ENCODE data around the gene TRA2B.
A peak's percentile ranks its signal among the peaks of the same experiment; 100 is the strongest.

TRA2B gene

DNA sequence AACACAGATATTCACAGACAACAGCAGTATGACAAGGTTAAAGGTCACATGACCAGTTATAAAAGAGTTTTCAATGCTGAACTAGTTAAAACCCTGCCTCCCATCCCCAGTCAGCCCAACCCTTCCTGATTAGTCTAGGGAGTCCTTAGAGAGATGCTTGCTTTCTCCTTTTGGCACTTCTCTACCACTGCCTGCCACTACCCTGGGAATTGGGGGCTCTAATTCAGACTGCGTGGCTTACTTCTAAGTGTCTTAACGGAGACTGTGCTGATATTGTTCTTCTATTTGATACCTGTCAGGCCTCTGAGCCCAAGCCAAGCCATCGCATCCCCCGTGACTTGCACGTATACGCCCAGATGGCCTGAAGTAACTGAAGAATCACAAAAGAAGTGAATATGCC, 11.7 kb upstream of the TRA2B start:
- DNase-seq, result no peak

DNA sequence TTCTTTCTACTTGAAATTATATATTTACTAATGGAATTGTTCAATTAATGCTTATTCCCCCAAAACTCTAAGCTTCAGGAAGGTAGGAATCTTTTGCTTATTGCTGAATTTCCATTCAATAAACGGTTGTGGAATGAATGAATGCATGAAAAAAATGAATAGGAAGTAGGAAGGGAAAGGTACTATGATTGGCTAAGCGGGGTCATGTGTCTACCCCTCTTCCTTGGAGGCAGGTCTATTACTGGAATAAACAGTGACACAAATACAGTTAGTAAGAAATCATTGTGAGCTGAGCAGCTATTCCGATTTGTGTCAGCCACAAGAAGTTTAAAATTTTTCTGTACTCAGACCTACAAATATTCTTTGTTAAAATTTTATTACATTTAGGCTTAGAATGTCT, 10.5 kb upstream of the TRA2B start:
- no peak for DNase-seq

DNA sequence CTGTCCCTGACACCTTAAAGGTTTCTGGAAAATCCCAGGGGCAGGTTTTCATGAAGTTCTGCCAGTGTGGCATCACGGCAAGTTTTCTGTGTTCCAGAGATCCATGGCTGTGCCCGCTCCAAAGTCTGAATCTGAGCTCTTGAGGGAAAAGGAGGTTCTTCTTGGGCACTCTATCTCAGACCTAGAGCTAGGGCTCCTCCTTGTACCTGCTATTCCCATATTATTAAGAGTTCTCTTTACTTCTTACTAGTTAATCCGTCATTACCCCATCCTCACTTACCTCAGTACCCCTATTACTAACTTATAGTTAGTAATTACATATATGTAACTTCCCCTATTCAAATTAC, 5.9 kb upstream of the TRA2B start:
- no peak for DNase-seq

- DNase-seq, result peak; percentile 82
Measured at GRCh38 chr3:185942907-185943759, 5.3 kb upstream of the TRA2B start.

- DNase-seq, result no peak
Measured at GRCh38 chr3:185942396-185942795, 4.6 kb upstream of the TRA2B start.

DNA sequence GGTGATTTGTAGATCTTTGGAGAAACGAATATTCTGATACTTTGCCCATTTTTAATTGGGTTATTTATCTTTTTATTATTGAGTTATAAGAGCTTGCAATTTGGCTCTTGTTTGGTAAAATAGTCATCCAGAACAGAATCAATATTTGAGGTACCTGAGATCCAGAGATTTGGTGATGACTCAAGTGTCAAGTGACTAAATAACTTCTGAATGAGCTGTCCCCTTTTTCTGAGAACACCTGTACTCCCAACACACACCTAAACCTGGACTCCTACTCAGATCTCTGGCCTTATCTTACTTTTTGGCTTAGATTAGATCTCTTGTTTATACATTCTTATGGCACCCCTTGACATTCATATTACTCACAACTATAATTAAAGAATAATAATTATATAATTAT, 3.1 kb upstream of the TRA2B start:
- no peak for DNase-seq

DNA sequence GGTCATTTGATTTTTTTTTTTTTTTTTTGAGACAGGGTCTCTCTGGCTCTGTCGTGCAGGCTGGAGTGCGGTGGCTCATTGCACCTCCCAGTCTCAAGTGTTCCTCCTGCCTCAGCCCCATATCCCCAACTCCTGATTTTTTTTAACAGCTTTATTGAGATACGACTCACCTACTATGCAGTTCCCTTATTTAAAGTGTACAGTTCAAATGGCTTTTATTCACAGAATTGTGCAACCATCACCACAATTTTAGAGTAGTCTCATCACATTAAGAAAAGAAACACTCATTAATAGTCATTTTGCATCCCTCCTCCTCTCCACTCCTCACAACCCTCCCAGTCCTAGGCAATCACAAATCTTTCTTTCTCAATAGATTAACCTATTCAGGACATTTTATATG, 1.9 kb upstream of the TRA2B start:
- DNase-seq, result no peak

DNA sequence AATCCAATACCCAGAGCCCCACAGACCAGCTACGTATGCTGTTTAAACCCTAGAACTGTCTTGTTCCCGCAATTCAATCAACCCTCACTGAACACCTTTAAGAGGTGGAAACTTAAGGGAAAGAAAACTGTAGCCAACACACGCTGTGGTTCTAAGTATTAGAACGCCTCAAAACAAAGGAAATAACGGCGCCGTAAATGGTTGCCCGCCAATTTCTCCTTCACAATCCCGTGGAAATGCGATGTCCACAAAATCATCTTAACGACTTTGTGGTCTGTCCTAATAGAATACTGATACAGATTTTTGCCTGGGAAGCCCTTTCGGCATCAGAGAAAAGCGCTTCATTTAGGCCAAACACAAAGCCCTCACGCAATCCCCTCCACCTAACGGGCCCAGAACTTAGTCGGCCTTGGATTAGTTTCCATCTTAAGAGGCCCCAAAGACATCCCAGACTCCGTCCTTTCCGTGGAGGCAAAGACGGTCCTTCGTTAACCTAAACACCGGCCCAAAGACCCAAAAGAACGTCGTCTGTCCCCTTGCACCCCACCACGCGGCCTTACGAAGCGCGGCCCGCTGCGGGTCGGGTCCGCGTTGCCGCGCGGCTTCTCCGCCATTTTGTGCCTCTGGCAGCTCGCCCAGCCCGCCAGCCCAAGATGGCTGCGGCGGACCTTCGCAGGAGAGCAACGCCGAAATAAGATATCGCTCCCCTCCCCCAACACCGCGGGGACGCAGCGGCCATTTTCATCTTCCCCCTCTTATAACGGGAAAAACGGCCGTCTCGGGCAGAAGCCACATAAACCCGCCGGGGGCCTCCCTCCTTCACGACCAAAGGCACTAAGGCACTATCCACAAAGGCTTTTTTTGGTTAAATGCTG, 763 bp downstream of the TRA2B start:
- peak; percentile 87 for DNase-seq

DNA sequence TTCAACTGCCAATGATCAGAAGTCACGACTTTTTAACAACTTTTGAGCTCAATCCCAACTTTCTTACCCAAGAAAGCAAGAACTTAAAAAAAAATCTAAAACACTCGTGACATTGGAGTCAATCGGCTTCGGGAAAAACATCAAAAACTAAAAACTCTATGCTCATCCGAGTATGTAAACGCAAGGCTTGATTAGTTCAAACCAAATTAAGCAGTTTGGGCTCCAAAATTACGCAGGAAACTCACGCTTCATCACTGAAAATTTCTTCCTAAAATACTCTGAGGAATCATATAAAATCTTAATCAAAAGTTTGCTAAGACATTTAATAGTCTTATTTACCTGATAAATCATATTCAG, 1.6 kb downstream of the TRA2B start:
- no peak for DNase-seq

- DNase-seq, result no peak
Measured at GRCh38 chr3:185935465-185936272, 2.1 kb downstream of the TRA2B start.

- DNase-seq, result no peak
Measured at GRCh38 chr3:185934767-185935464, 2.9 kb downstream of the TRA2B start.

DNA sequence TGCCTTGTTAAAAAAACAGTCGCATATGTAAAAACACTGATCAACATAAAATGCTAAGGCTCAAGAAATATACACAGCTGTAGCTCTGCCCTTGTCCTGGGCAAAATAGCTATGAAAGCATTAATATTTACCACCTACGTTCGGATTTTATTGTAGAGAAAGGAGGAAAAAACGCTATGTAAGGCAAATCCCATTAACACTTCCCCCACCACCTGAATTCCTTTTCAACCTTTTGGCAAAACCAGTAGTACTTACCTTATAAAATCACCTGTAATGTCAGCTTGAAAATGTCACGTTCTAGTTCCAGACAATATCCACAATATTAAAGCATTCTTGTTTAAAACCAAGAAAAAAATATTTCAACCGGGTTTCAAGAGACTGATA, 3.6 kb downstream of the TRA2B start:
- no peak for DNase-seq

DNA sequence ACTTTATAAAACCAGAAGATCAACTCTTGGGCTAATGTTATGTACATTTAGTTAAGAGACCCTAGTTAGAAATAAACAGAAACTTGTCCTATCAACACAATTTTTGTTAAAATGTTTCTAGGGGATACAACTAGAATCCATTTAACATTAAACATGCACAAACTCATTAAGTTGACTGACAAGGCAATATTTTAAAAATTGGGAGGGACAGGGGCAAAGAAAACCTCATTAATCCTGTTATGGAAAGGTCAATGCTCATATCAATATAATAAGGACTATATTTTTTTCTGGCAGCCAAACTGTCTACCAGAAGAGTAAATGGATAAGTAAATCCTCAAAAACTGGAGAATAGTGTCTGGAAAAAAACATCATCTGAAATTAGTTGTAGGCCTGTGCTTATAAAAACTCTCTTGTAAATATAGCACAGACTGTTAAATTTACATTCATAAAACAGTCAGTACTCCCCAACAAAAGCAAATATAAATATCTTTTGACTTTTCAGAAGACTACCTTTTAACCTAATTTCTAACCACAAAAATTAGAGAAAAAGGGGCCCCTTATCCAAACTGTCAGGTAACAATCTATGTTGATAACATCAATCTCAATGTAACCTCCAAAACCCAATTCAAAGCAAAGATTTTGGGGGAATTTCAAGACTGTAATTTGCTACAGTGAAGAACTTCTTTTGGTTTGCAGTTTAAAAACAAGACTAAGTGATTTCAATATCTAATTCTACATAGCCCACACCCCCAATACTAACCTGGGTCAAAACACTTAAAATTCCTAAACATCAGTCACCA, 4.2 kb downstream of the TRA2B start:
- no peak for DNase-seq

DNA sequence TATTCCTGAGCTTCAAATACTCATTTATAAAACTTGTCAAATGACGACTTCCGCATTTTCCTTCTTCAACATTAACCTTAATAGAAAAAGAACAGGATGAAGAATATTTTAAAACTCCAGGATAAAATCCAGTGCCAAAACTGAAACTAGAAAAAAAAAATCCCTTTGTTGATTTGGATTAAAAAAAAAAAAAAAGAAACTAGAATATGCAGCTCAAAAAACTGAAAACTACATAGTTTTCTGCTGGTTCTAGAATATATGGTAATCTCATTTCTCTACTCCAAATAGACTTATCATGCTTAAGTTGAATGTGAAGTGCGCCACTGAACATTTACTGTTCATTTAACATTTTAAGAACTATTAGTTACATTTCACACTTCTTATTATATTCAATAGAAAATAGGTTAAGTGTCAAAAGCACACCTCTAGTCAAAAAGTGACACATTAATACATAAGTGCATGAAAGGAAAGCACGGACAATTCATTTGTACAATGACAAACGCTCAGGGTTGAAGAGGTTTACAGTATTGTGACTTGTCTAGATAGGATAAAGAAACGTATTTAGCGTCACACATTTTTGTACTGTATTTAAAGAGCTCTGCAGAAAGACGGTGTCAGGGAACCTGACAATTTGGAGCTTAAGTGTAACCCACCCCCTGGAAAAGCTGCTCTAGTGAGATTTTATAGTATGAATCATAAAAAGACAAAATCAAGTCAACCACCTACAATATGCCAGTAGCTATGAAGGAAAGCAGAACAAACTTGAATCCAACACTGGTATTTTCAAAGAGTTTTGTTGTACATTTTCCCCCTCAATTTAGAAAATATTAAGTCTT, 5.8 kb downstream of the TRA2B start:
- no peak for DNase-seq

DNA sequence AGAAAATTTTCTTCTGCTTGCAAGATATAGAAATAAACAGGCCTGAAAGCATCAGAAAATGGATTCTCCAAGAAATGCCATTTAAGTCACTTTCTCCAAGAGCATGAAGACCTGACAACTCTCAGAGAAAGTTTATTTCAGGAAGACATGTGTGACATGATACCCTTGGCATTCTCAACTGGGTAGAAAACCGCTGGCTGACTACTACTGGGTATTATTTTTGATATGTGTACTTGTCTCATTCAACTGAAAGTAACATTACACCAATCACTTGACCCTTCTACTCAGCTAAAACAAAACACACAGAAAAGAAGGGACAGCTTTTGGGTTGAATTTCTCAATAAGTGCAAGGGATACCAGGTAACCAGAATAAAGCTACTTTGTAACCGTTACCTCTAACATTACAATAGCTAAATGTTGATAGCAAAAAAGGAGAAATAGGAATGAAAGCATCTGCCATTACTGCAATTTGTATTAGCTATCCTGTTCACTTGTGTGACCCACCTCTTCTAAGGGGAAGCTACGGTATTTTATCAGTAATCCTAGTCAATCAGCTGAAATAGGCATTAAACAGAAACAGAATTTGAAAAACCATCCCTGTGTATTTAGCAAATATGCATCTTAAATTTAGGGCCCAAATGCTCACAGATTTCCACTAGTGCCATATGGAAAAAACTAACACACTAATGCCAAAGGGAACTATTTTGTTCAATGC, 7.3 kb downstream of the TRA2B start:
- DNase-seq, result no peak

DNA sequence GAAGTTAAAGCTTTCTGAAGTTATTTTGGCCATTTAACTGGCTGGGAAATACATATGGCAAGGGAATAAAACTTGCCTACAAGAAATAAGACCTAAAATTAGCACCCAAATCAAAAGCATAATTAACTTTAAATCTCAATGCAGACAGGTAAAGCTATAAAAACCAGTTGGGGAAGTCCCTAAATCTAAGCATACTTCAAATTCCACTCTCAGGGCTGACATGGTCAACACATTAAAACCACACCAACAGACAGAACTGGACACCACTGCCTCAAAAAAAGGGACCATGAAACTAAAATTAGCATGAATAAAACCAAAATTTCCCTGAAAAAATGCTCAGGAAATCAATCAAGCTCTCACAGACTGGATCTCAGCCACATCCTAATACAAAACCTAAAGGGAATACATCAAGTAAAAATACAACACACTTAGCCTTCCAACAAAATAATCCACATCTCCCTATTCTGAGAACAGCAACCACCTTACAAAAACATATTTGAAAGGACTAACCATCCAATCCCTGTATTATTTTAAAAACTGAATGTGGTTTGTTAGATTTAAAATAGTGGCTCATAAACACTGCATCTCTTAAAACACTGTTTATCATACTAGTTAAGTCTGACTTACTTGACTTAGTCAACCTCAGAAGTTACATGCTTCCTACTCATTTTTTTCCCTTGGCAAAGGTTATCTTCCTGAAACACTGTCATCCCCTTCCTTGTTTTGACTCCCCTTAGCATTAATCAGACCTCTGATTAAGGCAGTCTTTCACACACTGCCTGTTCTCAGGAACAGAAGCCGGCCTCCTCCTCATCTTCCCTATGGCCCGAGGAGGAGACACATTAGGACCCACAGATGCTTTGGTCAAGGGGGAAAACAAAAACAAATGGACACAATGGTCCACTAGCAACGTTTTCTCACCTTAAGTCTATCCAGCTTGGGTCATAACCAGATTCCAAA, 8.3 kb downstream of the TRA2B start:
- no peak for DNase-seq

- DNase-seq, result no peak
Measured at GRCh38 chr3:185928496-185928895, 9.3 kb downstream of the TRA2B start.

GRCh38 chr3:185927501-185928200, 10.2 kb downstream of the TRA2B start:
- no peak for DNase-seq
